Breast epithelium (tissue), 4 donors: ENCODE results near the gene SLC12A4. TPM values are rescaled to one million over a fixed set of nuclear protein-coding genes. Genes with fewer than 3 reads are reported as not detected.

Source experiments
- DNase-seq, 2 donors: peaks; one replicate each; pipeline ENCODE4 v3.0.0-alpha.2; 2019; ENCODE audit warnings: low spot score in 2 of 2
- H3K27ac ChIP-seq, 2 donors: fragments of 200-600 bp; sonication (generic) in 1 of 2; one replicate each; pipeline ENCODE4 v1.5.1; 2016 to 2019; ENCODE audit warnings: mild to moderate bottlenecking in 1 of 2
- H3K27me3 ChIP-seq, 2 donors: fragments of 200-600 bp; sonication (generic) in 1 of 2; one replicate each; pipeline versions ENCODE4 v1.5.1 to v1.6.0; 2017 to 2019; ENCODE audit warnings: control low read depth in 1 of 2, mild to moderate bottlenecking in 1 of 2
- H3K36me3 ChIP-seq: fragments of 200-600 bp; one replicate; pipeline ENCODE4 v1.5.1; 2019
- H3K4me1 ChIP-seq, 2 donors: fragments of 200-600 bp; sonication (generic); one replicate each; pipeline ENCODE4 v1.5.1; 2016 to 2019; ENCODE audit warnings: control low read depth in 1 of 2
- H3K4me3 ChIP-seq, 3 donors: fragments of 200-600 bp; sonication (generic); 1 replicate in 2 of 3; 2 replicates in 1 of 3; pipeline ENCODE4 v1.5.1; 2016 to 2019; ENCODE audit warnings: mild to moderate bottlenecking in 3 of 3, moderate library complexity in 2 of 3
- H3K9me3 ChIP-seq, 2 donors: fragments of 200-600 bp; sonication (generic) in 1 of 2; one replicate each; pipeline ENCODE4 v1.5.1; 2016 to 2019; ENCODE audit warnings: control low read depth in 1 of 2
- CTCF ChIP-seq, 3 donors: fragments of 450-650 bp; IDR thresholded peaks; one replicate each; pipeline ENCODE4 v1.5.1; 2016 to 2017; ENCODE audit warnings: antibody characterized with exemption in 3 of 3, mild to moderate bottlenecking in 3 of 3, moderate library complexity in 3 of 3
- POLR2A ChIP-seq: fragments of 450-650 bp; IDR thresholded peaks from one replicate; pipeline ENCODE4 v1.6.1; 2016; ENCODE audit warnings: antibody characterized with exemption, mild to moderate bottlenecking, moderate library complexity
- POLR2AphosphoS5 ChIP-seq, 3 donors: sonication (generic); formaldehyde crosslinking; IDR thresholded peaks; one replicate each; pipeline ENCODE4 v1.6.1; 2017; ENCODE audit warnings: antibody characterized with exemption in 3 of 3
- intact Hi-C: fragments of 100-400 bp; cut with DNase I; formaldehyde crosslinking; loops from one replicate; pipeline ENCODE4 v1.15.1; 2023; ENCODE audit warnings: low total_unique reads
- total RNA-seq, 3 donors: library from RNA; depleted of rRNA; stranded (reverse); fragments of >200 nt; gene quantifications; one replicate each; pipeline ENCODE4 v1.1.0, GENCODE V29; 2016

Gene SLC12A4
- total RNA-seq, 3 donors from 2014 or later = 32.1 to 64.9 (median 53.6) TPM

DNA sequence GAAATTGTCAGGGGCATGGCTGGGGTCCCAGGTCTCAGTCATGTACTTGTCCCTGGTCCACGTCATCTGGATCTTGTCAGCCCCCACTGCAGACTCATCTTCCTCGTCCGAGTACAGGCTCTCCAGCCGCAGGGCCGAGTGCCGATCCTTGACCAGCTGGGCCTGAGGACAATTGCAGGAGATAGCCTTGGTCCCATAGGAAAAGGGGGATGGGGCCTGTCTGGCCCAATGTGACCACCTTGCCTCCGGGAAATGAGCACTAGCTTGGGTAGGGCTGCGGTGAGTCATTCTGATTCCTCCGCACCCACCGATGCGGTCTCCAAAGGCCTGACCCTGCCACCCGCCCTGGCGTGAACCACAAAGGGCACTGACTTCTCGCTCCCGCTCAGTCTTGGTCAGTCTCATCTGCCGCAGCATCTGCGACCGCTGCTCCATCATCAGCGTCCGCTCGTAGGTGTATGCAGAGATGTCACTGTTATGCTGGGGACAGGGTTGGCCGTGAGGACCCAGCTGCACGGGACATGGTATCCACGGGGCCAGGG is 23.0 kb downstream of the SLC12A4 start:
- no peaks in the 10 kb centered on the region for H3K36me3 ChIP-seq
- no peaks in the 10 kb centered on the region for H3K9me3 ChIP-seq
- peak overlapping the region in 1 of 2 donors; percentile 91 for H3K27ac ChIP-seq
- peaks cover 0 to 8% of the 10 kb centered on the region in 2 donors for H3K4me1 ChIP-seq
- H3K4me3 ChIP-seq = no peak overlapping the region
- intact Hi-C loops = no loop called here
- DNase-seq = no peak
- no peaks in the 10 kb centered on the region for H3K27me3 ChIP-seq
- TF ChIP-seq POLR2A (no peak), POLR2AphosphoS5 (IDR thresholded peaks at IDR 0.05) (no peak), CTCF (IDR thresholded peaks at IDR 0.05) (no peak)

GRCh38 chr16:67944690-67945391 is 23.6 kb downstream of the SLC12A4 start:
- Histone ChIP-seq H3K4me1 (peaks cover 0 to 8% of the 10 kb centered on the region in 2 donors), H3K36me3 (no peaks in the 10 kb centered on the region), H3K4me3 (no peak overlapping the region), H3K27ac (peak overlapping the region; percentile 56 to 91), H3K27me3 (no peaks in the 10 kb centered on the region), H3K9me3 (no peaks in the 10 kb centered on the region)
- DNase-seq = no peak
- TF ChIP-seq POLR2A (no peak), CTCF (IDR thresholded peaks at IDR 0.05) (no peak), POLR2AphosphoS5 (IDR thresholded peaks at IDR 0.05) (no peak)
- intact Hi-C loops = no loop called here

DNA sequence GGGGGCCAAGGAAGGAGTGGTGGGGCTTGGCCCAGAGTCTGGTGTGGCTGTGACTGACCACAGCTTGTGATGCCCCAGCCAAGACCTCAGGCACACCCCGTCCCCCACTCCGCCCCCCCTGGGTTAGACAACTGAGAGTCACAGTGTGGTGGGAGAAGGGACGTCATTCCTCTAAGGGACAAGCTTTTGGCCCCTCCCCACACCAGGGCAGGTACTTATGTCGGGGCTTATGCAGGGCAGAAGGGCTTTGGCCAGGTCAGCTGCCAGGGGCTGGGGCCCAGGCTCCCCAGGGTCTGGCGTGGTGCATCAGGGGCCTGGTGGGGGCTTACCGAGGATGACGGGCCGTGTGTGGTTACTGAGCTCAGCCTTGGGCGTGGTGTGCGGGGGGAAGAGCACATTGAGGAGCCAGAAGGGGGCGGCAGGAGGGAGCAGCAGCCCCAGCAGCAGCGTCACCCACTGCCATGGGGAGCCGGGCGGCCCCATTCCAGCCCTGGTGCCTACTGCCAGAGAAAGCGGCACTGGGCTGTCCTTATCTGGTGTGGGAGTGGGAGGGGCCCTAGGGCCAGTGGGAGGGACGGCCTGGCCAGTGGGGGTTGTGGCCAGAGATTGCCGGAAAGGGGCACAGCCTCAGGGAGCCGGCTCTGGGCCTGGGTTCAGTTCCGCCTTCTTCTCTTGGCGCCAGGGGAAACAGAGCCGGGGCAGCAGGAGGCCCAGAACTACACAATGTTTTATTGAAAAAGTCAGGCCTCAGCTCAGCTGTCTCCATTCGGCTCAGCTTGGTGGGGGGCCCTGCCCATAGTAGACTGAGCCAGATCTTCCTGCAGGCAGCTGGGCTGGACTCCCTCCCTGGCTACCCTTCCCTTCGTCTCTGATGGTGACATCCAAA is 24.6 kb downstream of the SLC12A4 start, which contains the start of gene LCAT:
Gene LCAT, minus strand, starts transcription at position 502 of the 886 bp plus-strand sequence. Its CDS starts 19 bp downstream, at position 483.
- intact Hi-C loops = no loop called here
- TF ChIP-seq POLR2A (no peak), POLR2AphosphoS5 (IDR thresholded peaks at IDR 0.05) (no peak), CTCF (IDR thresholded peaks at IDR 0.05) (no peak)
- Histone ChIP-seq H3K27ac (peak within 1 kb of the TSS; percentile 56 to 91), H3K27me3 (no peaks in the 10 kb centered on the region), H3K36me3 (no peaks in the 10 kb centered on the region), H3K4me3 (no peak within 1 kb of the TSS), H3K4me1 (peaks cover 0 to 8% of the 10 kb centered on the region in 2 donors), H3K9me3 (no peaks in the 10 kb centered on the region)
- no peak for DNase-seq

GRCh38 chr16:67943256-67943618 is 25.2 kb downstream of the SLC12A4 start:
- no peak for TF ChIP-seq POLR2A
- TF ChIP-seq CTCF (IDR thresholded peaks at IDR 0.05) = no peak
- TF ChIP-seq POLR2AphosphoS5 (IDR thresholded peaks at IDR 0.05) = no peak
- peak overlapping the region; percentile 56 to 91 for H3K27ac ChIP-seq
- H3K4me1 ChIP-seq = peaks cover 0 to 8% of the 10 kb centered on the region in 2 donors
- H3K27me3 ChIP-seq = no peaks in the 10 kb centered on the region
- intact Hi-C loops = no loop called here
- H3K4me3 ChIP-seq = no peak overlapping the region
- DNase-seq = no peak
- H3K36me3 ChIP-seq = no peaks in the 10 kb centered on the region
- no peaks in the 10 kb centered on the region for H3K9me3 ChIP-seq
